HepG2 (cell line): Measurements from ENCODE around the gene SYCE1. TPM values are rescaled to one million over a fixed set of nuclear protein-coding genes. Genes with fewer than 3 reads are reported as not detected.

Experiments used
- AKAP8 ChIP-seq: sonication (generic); formaldehyde crosslinking; IDR thresholded peaks from 2 replicates; pipeline ENCODE4 v1.5.1; 2020; ENCODE audit warnings: mild to moderate bottlenecking, missing genetic modification reagents
- CCDC6 ChIP-seq: sonication (generic); formaldehyde crosslinking; IDR thresholded peaks from 2 replicates; pipeline ENCODE4 v1.8.1; 2022; ENCODE audit warnings: mild to moderate bottlenecking, missing genetic modification reagents, moderate library complexity
- GRHL1 ChIP-seq: sonication (generic); formaldehyde crosslinking; conservative IDR thresholded peaks from 2 replicates; pipeline ENCODE4 v1.8.0; 2022; ENCODE audit warnings: missing genetic modification reagents
- HDAC1 ChIP-seq: sonication (generic); formaldehyde crosslinking; IDR thresholded peaks from 2 replicates; pipeline ENCODE4 v1.5.1; 2020; ENCODE audit warnings: mild to moderate bottlenecking, missing genetic modification reagents
- IKZF5 ChIP-seq: IDR thresholded peaks from 2 replicates; pipeline ENCODE4 v1.6.1; 2018; ENCODE audit warnings: missing genetic modification reagents, mild to moderate bottlenecking, missing compliant biosample characterization
- KDM3A ChIP-seq: IDR thresholded peaks from 2 replicates; pipeline ENCODE4 v1.6.1; 2018; ENCODE audit warnings: low read depth, missing compliant biosample characterization
- PITX1 ChIP-seq: sonication (generic); formaldehyde crosslinking; IDR thresholded peaks from 2 replicates; pipeline ENCODE4 v1.5.1; 2020; ENCODE audit warnings: mild to moderate bottlenecking, missing genetic modification reagents
- RAD21 ChIP-seq: fragments of 450-650 bp; formaldehyde crosslinking; IDR thresholded peaks from 2 replicates; pipeline ENCODE4 v1.5.0; 2020; ENCODE audit warnings: mild to moderate bottlenecking
- RBM39 ChIP-seq: fragments of 200-400 bp; formaldehyde crosslinking; IDR thresholded peaks from one replicate; pipeline ENCODE4 v1.6.1; 2018; ENCODE audit warnings: antibody characterized with exemption, mild to moderate bottlenecking, low read depth, low read length; ENCODE audit not compliant: poor library complexity, severe bottlenecking
- RNF2 ChIP-seq: fragments of 450-650 bp; conservative IDR thresholded peaks from 2 replicates; pipeline ENCODE4 v1.6.1; 2016; ENCODE audit warnings: low read depth
- SMC3 ChIP-seq: IDR thresholded peaks from 2 replicates; pipeline ENCODE4 v1.6.1; 2011; ENCODE audit warnings: low read length, improper control_type of control experiment
- TAF1 ChIP-seq: sonication (generic); formaldehyde crosslinking; IDR thresholded peaks from 2 replicates; pipeline ENCODE4 v1.4.0; 2020; ENCODE audit warnings: missing genetic modification reagents
- TARDBP ChIP-seq: sonication (generic); formaldehyde crosslinking; IDR thresholded peaks from 2 replicates; pipeline ENCODE4 v1.8.0; 2022; ENCODE audit warnings: mild to moderate bottlenecking, missing genetic modification reagents
- TERF1 ChIP-seq: sonication (generic); formaldehyde crosslinking; IDR thresholded peaks from 2 replicates; pipeline ENCODE4 v1.8.0; 2022; ENCODE audit warnings: mild to moderate bottlenecking, missing genetic modification reagents, moderate library complexity
- ZC3H4 ChIP-seq: sonication (generic); formaldehyde crosslinking; IDR thresholded peaks from 2 replicates; pipeline ENCODE4 v1.4.0; 2020; ENCODE audit warnings: missing genetic modification reagents, borderline replicate concordance
- ZNF737 ChIP-seq: sonication (generic); formaldehyde crosslinking; IDR thresholded peaks from 2 replicates; pipeline ENCODE4 v1.5.0; 2020; ENCODE audit warnings: missing genetic modification reagents, mild to moderate bottlenecking, borderline replicate concordance
- ZNF766 ChIP-seq: sonication (generic); formaldehyde crosslinking; IDR thresholded peaks from 2 replicates; pipeline ENCODE4 v1.5.0; 2020; ENCODE audit warnings: missing genetic modification reagents, borderline replicate concordance
- polyA plus RNA-seq, 8 experiments: library from polyadenylated mRNA; depleted of rRNA in 3 of 8; stranded (reverse) in 7 of 8; unstranded in 1 of 8; fragments of >200 nt; fragmentation: Illumina TruSeq in 4 of 8; extraction: Trizol in 4 of 8; gene quantifications; 2 replicates each; pipeline versions ENCODE4 v1.2.1 to v1.2.3, GENCODE V29; 2011 to 2016; ENCODE audit warnings: low read depth in 4 of 8, missing spikeins in 1 of 8, mixed read lengths in 1 of 8; ENCODE audit not compliant: insufficient read depth in 1 of 8
- total RNA-seq, 5 experiments: library from RNA; depleted of rRNA; stranded (reverse); fragments of >200 nt; fragmentation: Illumina TruSeq; extraction: Trizol; gene quantifications; 2 replicates each; pipeline ENCODE4 v1.2.3, GENCODE V29; 2016; ENCODE audit warnings: low read depth in 1 of 5
- TF ChIP-seq, protein P1 (sequence below): sonication (generic); formaldehyde crosslinking; IDR thresholded peaks from 2 replicates; pipeline ENCODE4 v1.9.0; 2021; ENCODE audit warnings: mild to moderate bottlenecking, missing genetic modification reagents
- TF ChIP-seq, protein P2 (sequence below): sonication (generic); formaldehyde crosslinking; IDR thresholded peaks from 2 replicates; pipeline ENCODE4 v1.4.0; 2020; ENCODE audit warnings: mild to moderate bottlenecking, missing genetic modification reagents

The SYCE1 gene
- total and polyA plus RNA-seq, 2 of the 13 experiments (the other 11 are each of a cell fraction or from before 2014, with no cell fraction given) = not detected

GRCh38 chr10:133520193-133520738 is 45.1 kb downstream of the SYCE1 start (continued):
- TF ChIP-seq, protein P1, sequence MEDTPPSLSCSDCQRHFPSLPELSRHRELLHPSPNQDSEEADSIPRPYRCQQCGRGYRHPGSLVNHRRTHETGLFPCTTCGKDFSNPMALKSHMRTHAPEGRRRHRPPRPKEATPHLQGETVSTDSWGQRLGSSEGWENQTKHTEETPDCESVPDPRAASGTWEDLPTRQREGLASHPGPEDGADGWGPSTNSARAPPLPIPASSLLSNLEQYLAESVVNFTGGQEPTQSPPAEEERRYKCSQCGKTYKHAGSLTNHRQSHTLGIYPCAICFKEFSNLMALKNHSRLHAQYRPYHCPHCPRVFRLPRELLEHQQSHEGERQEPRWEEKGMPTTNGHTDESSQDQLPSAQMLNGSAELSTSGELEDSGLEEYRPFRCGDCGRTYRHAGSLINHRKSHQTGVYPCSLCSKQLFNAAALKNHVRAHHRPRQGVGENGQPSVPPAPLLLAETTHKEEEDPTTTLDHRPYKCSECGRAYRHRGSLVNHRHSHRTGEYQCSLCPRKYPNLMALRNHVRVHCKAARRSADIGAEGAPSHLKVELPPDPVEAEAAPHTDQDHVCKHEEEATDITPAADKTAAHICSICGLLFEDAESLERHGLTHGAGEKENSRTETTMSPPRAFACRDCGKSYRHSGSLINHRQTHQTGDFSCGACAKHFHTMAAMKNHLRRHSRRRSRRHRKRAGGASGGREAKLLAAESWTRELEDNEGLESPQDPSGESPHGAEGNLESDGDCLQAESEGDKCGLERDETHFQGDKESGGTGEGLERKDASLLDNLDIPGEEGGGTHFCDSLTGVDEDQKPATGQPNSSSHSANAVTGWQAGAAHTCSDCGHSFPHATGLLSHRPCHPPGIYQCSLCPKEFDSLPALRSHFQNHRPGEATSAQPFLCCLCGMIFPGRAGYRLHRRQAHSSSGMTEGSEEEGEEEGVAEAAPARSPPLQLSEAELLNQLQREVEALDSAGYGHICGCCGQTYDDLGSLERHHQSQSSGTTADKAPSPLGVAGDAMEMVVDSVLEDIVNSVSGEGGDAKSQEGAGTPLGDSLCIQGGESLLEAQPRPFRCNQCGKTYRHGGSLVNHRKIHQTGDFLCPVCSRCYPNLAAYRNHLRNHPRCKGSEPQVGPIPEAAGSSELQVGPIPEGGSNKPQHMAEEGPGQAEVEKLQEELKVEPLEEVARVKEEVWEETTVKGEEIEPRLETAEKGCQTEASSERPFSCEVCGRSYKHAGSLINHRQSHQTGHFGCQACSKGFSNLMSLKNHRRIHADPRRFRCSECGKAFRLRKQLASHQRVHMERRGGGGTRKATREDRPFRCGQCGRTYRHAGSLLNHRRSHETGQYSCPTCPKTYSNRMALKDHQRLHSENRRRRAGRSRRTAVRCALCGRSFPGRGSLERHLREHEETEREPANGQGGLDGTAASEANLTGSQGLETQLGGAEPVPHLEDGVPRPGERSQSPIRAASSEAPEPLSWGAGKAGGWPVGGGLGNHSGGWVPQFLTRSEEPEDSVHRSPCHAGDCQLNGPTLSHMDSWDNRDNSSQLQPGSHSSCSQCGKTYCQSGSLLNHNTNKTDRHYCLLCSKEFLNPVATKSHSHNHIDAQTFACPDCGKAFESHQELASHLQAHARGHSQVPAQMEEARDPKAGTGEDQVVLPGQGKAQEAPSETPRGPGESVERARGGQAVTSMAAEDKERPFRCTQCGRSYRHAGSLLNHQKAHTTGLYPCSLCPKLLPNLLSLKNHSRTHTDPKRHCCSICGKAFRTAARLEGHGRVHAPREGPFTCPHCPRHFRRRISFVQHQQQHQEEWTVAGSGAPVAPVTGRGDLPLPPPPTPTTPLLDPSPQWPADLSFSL = 0 out of 2 replicates have a peak, but pooled peaks have one; percentile 25
- no peak for TF ChIP-seq ZC3H4
- 0 out of 2 replicates have a peak, but pooled peaks have one; percentile 65 for TF ChIP-seq CCDC6 (CRISPR knock-in tag)
- TF ChIP-seq SMC3 = peak; percentile 3; the same call in 1 of the 2 replicates
- peak; percentile 79 for TF ChIP-seq KDM3A (CRISPR knock-in tag)
- TF ChIP-seq IKZF5 (CRISPR knock-in tag) = 0 out of 2 replicates have a peak, but pooled peaks have one; percentile 52
- TF ChIP-seq GRHL1 (CRISPR knock-in tag) = no peak
- TF ChIP-seq HDAC1 (CRISPR knock-in tag) = peak; percentile 64; the same call in 1 of the 2 replicates
- peak; percentile 85 for TF ChIP-seq RNF2
- TF ChIP-seq TERF1 (CRISPR knock-in tag) = no peak
- TF ChIP-seq TARDBP = peak; percentile 69
- 0 out of 2 replicates have a peak, but pooled peaks have one; percentile 43 for TF ChIP-seq AKAP8
- peak; percentile 52; the same call in 1 of the 2 replicates for TF ChIP-seq TAF1 (CRISPR knock-in tag)
- TF ChIP-seq RAD21 = peak; percentile 82
- TF ChIP-seq, protein P2, sequence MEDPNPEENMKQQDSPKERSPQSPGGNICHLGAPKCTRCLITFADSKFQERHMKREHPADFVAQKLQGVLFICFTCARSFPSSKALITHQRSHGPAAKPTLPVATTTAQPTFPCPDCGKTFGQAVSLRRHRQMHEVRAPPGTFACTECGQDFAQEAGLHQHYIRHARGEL (CRISPR knock-in tag) = peak; percentile 69; the same call in 1 of the 2 replicates
- peak; percentile 44 for TF ChIP-seq PITX1
- peak; percentile 78 for TF ChIP-seq RBM39
- TF ChIP-seq ZNF737 = peak; percentile 56; the same call in 1 of the 2 replicates
- TF ChIP-seq ZNF766 = no peak
